K562 (cell line): ENCODE data around the gene TSPYL4. TPM values are rescaled to one million over a fixed set of nuclear protein-coding genes. Genes with fewer than 3 reads are reported as not detected.

ENCODE experiments used
- EP400 ChIP-seq: fragments of 450-650 bp; IDR thresholded peaks from 2 replicates; pipeline ENCODE4 v1.6.1; 2017; ENCODE audit warnings: antibody characterized with exemption, mild to moderate bottlenecking, moderate library complexity
- KDM5B ChIP-seq: fragments of 200-600 bp; sonication (generic); IDR thresholded peaks from 2 replicates; pipeline ENCODE4 v1.6.1; 2012; ENCODE audit warnings: low read depth, mild to moderate bottlenecking, moderate library complexity, low read length, control low read depth, inconsistent platforms; ENCODE audit not compliant: insufficient replicate concordance
- PML ChIP-seq: IDR thresholded peaks from 2 replicates; pipeline ENCODE4 v1.6.1; 2012; ENCODE audit warnings: low read length, inconsistent platforms
- RCOR1 ChIP-seq, 2 experiments: IDR thresholded peaks; 2 replicates each; pipeline ENCODE4 v1.6.1; 2012; ENCODE audit warnings: low read depth in 2 of 2, low read length in 2 of 2, borderline replicate concordance in 1 of 2, improper control_type of control experiment in 1 of 2
- TBL1XR1 ChIP-seq, 2 experiments: IDR thresholded peaks; 2 replicates each; pipeline ENCODE4 v1.6.1; 2012; ENCODE audit warnings: improper control_type of control experiment in 2 of 2, low read length in 2 of 2, mild to moderate bottlenecking in 1 of 2
- polyA plus RNA-seq, 8 experiments: library from polyadenylated mRNA; depleted of rRNA in 4 of 8; stranded (reverse) in 5 of 8; unstranded in 3 of 8; fragments of >200 nt; fragmentation: Nextera tagmentation in 2 of 8; fragmentation: Illumina TruSeq in 1 of 8; extraction: Ambion mirVana in 2 of 8; extraction: Trizol in 1 of 8; gene quantifications; 2 replicates each; pipeline versions ENCODE4 v1.2.1 to v1.2.3, GENCODE V29; 2011 to 2014; ENCODE audit warnings: inconsistent platforms in 1 of 8, missing spikeins in 1 of 8
- total RNA-seq, 7 experiments: library from RNA; depleted of rRNA in 6 of 7; stranded (reverse); fragments of >200 nt in 6 of 7; fragmentation: Illumina TruSeq in 2 of 7; extraction: Trizol in 2 of 7; gene quantifications; 2 replicates each; pipeline versions ENCODE4 v1.2.1 to v1.2.3, GENCODE V29; 2011 to 2021; ENCODE audit warnings: low replicate concordance in 1 of 7
- TF ChIP-seq, protein P1 (sequence below), 2 experiments: fragments of 450-650 bp in 1 of 2; sonication (generic) in 1 of 2; formaldehyde crosslinking in 1 of 2; IDR thresholded peaks; 2 replicates each; pipeline versions ENCODE4 v1.7.1 to v1.9.0; 2016 to 2022; ENCODE audit warnings: inconsistent platforms in 1 of 2, mild to moderate bottlenecking in 1 of 2, missing genetic modification reagents in 1 of 2
- TF ChIP-seq, protein P2 (sequence below), 2 experiments: fragments of 450-650 bp; formaldehyde crosslinking in 1 of 2; IDR thresholded peaks; 2 replicates each; pipeline versions ENCODE4 v1.4.0 to v1.6.1; 2014 to 2020; ENCODE audit warnings: mild to moderate bottlenecking in 2 of 2, borderline replicate concordance in 1 of 2, low read depth in 1 of 2

TSPYL4 gene
- total and polyA plus RNA-seq, 9 of the 15 experiments (the other 6 are each of a cell fraction or from before 2014, with no cell fraction given): 0.69 to 18.0 (median 9.1) TPM

DNA sequence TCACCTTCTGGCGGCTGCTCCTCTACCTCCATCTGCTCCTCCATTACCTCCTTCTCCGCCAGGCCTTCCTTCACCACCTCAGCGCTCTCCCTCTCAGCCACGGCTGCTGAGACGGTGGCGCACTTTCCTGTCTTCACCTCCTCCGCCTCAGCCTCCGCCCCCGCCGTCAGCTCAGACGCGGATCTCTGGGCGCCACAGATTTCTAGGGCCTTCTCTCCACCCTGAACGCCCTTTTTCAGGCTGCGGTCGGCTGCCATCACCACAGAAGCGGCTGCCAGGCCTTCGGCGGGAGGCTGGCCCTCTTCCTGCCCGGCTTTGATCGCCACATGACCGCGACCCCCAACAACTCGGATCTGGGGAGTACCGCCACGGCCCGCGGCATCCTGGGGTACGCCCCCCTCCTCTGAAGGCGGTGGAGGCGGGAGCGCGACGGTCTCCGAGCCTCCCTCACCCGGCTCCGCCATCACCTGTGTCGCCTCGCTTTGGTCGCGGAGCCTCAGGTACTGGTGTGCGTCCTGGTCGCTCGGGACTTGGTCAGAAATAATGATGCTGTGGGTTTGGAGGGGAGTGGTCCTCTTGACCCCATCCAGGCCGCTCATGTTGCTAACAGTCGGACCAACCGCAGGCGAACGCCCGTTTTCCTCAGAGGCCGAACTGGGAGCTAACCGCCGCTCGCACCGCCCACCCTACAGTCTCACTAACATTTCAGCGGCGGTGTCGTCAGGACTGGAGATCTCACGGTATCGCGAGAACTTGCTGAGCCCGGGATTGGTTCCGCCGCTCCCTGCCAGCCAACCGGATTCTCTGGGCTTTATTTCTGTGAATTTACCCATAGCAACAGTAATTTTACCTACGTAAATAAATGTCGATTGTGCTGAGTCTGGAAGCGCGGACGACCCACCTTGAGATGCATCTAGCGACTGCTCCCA, 25.6 kb upstream of the TSPYL4 start, which contains the start of gene TSPYL1 (continued):
- TF ChIP-seq, protein P1, sequence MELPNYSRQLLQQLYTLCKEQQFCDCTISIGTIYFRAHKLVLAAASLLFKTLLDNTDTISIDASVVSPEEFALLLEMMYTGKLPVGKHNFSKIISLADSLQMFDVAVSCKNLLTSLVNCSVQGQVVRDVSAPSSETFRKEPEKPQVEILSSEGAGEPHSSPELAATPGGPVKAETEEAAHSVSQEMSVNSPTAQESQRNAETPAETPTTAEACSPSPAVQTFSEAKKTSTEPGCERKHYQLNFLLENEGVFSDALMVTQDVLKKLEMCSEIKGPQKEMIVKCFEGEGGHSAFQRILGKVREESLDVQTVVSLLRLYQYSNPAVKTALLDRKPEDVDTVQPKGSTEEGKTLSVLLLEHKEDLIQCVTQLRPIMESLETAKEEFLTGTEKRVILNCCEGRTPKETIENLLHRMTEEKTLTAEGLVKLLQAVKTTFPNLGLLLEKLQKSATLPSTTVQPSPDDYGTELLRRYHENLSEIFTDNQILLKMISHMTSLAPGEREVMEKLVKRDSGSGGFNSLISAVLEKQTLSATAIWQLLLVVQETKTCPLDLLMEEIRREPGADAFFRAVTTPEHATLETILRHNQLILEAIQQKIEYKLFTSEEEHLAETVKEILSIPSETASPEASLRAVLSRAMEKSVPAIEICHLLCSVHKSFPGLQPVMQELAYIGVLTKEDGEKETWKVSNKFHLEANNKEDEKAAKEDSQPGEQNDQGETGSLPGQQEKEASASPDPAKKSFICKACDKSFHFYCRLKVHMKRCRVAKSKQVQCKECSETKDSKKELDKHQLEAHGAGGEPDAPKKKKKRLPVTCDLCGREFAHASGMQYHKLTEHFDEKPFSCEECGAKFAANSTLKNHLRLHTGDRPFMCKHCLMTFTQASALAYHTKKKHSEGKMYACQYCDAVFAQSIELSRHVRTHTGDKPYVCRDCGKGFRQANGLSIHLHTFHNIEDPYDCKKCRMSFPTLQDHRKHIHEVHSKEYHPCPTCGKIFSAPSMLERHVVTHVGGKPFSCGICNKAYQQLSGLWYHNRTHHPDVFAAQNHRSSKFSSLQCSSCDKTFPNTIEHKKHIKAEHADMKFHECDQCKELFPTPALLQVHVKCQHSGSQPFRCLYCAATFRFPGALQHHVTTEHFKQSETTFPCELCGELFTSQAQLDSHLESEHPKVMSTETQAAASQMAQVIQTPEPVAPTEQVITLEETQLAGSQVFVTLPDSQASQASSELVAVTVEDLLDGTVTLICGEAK (IDR thresholded peaks at IDR 0.05): 0 out of 2 replicates have a peak, but pooled peaks have one; percentile 30
- TF ChIP-seq, protein P1 (CRISPR knock-in tag; IDR thresholded peaks at IDR 0.05): no peak
- peak; percentile 86 for TF ChIP-seq EP400
- TF ChIP-seq KDM5B: peak; percentile 86
- TF ChIP-seq PML: peak; percentile 79
- TF ChIP-seq RCOR1 (IDR thresholded peaks at IDR 0.05; ENCODE audit: borderline replicate concordance in 1 of 2, low read depth in 2 of 2, low read length in 2 of 2): peak in 1 of 2 experiments; percentile 48; a peak in 2 of 4 replicates
- TF ChIP-seq, protein P2, sequence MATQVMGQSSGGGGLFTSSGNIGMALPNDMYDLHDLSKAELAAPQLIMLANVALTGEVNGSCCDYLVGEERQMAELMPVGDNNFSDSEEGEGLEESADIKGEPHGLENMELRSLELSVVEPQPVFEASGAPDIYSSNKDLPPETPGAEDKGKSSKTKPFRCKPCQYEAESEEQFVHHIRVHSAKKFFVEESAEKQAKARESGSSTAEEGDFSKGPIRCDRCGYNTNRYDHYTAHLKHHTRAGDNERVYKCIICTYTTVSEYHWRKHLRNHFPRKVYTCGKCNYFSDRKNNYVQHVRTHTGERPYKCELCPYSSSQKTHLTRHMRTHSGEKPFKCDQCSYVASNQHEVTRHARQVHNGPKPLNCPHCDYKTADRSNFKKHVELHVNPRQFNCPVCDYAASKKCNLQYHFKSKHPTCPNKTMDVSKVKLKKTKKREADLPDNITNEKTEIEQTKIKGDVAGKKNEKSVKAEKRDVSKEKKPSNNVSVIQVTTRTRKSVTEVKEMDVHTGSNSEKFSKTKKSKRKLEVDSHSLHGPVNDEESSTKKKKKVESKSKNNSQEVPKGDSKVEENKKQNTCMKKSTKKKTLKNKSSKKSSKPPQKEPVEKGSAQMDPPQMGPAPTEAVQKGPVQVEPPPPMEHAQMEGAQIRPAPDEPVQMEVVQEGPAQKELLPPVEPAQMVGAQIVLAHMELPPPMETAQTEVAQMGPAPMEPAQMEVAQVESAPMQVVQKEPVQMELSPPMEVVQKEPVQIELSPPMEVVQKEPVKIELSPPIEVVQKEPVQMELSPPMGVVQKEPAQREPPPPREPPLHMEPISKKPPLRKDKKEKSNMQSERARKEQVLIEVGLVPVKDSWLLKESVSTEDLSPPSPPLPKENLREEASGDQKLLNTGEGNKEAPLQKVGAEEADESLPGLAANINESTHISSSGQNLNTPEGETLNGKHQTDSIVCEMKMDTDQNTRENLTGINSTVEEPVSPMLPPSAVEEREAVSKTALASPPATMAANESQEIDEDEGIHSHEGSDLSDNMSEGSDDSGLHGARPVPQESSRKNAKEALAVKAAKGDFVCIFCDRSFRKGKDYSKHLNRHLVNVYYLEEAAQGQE (IDR thresholded peaks at IDR 0.05; ENCODE audit: borderline replicate concordance): no peak
- TF ChIP-seq, protein P2 (CRISPR knock-in tag; IDR thresholded peaks at IDR 0.05; ENCODE audit: low read depth): peak; percentile 72; the same call in 1 of the 2 replicates
- TF ChIP-seq TBL1XR1 (IDR thresholded peaks at IDR 0.05; ENCODE audit: low read length in 2 of 2): 0 out of 4 replicates have a peak, but pooled peaks of 1 of the 2 experiments have one; percentile 48
